Neutrophil (primary cell): ENCODE data around the gene ODAD4.

Experiments
- H3K27ac ChIP-seq: fragments of 200-600 bp; sonication (generic); 2 replicates; pipeline ENCODE4 v1.5.1; 2016; ENCODE audit warnings: mild to moderate bottlenecking, moderate library complexity
- H3K27me3 ChIP-seq: fragments of 200-600 bp; sonication (generic); 2 replicates; pipeline ENCODE4 v1.6.0; 2016; ENCODE audit warnings: mild to moderate bottlenecking
- H3K36me3 ChIP-seq: fragments of 200-600 bp; sonication (generic); 2 replicates; pipeline ENCODE4 v1.5.1; 2017
- H3K4me1 ChIP-seq, 2 experiments: fragments of 200-600 bp in 1 of 2; sonication (generic) in 1 of 2; 1 replicate in 1 of 2; 2 replicates in 1 of 2; pipeline versions ENCODE4 v1.5.1 to v1.6.1; 2013 to 2016; ENCODE audit warnings: low read depth in 1 of 2, low read length in 1 of 2, mild to moderate bottlenecking in 1 of 2, moderate library complexity in 1 of 2; ENCODE audit not compliant: control insufficient read depth in 1 of 2, insufficient read depth in 1 of 2
- H3K4me3 ChIP-seq, 2 experiments: fragments of 200-600 bp in 1 of 2; sonication (generic) in 1 of 2; 1 replicate in 1 of 2; 2 replicates in 1 of 2; pipeline ENCODE4 v1.5.1; 2013 to 2016; ENCODE audit warnings: low read depth in 1 of 2, low read length in 1 of 2, mild to moderate bottlenecking in 1 of 2, moderate library complexity in 1 of 2
- H3K9me3 ChIP-seq: fragments of 200-600 bp; sonication (generic); 2 replicates; pipeline ENCODE4 v1.5.1; 2016
- TF ChIP-seq, protein P1 (sequence below): fragments of 200-600 bp; sonication (generic); IDR thresholded peaks from 2 replicates; pipeline ENCODE4 v1.5.1; 2016; ENCODE audit warnings: antibody characterized with exemption

The ODAD4 gene

DNA sequence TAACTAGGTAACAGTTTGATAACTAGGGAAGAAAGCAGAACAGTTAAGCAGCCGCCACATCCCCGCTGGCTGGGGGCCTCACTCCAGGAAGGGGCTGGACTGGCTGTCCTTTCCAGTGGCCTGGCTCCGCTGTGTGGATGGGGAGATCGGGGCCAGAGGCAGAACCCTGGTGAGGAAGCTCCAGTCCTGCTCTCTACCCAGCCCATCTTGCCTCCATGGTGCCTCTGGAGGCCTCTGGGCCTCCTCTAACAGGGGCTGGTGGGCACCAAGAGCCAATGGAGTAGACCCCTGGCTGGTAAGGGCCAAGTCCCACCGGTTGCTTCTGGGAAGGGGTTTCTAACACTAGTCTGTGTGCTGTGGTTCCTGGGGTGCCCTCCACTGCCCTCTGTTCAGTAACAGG is 44.2 kb downstream of the ODAD4 start:
- Histone ChIP-seq H3K4me3 (no peak overlapping the region), H3K9me3 (no peaks in the 10 kb centered on the region), H3K27me3 (no peaks in the 10 kb centered on the region), H3K36me3 (peaks cover 86% of the 10 kb centered on the region), H3K27ac (no peak overlapping the region), H3K4me1 (no peaks in the 10 kb centered on the region)
- TF ChIP-seq, protein P1, sequence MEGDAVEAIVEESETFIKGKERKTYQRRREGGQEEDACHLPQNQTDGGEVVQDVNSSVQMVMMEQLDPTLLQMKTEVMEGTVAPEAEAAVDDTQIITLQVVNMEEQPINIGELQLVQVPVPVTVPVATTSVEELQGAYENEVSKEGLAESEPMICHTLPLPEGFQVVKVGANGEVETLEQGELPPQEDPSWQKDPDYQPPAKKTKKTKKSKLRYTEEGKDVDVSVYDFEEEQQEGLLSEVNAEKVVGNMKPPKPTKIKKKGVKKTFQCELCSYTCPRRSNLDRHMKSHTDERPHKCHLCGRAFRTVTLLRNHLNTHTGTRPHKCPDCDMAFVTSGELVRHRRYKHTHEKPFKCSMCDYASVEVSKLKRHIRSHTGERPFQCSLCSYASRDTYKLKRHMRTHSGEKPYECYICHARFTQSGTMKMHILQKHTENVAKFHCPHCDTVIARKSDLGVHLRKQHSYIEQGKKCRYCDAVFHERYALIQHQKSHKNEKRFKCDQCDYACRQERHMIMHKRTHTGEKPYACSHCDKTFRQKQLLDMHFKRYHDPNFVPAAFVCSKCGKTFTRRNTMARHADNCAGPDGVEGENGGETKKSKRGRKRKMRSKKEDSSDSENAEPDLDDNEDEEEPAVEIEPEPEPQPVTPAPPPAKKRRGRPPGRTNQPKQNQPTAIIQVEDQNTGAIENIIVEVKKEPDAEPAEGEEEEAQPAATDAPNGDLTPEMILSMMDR = no peak

DNA sequence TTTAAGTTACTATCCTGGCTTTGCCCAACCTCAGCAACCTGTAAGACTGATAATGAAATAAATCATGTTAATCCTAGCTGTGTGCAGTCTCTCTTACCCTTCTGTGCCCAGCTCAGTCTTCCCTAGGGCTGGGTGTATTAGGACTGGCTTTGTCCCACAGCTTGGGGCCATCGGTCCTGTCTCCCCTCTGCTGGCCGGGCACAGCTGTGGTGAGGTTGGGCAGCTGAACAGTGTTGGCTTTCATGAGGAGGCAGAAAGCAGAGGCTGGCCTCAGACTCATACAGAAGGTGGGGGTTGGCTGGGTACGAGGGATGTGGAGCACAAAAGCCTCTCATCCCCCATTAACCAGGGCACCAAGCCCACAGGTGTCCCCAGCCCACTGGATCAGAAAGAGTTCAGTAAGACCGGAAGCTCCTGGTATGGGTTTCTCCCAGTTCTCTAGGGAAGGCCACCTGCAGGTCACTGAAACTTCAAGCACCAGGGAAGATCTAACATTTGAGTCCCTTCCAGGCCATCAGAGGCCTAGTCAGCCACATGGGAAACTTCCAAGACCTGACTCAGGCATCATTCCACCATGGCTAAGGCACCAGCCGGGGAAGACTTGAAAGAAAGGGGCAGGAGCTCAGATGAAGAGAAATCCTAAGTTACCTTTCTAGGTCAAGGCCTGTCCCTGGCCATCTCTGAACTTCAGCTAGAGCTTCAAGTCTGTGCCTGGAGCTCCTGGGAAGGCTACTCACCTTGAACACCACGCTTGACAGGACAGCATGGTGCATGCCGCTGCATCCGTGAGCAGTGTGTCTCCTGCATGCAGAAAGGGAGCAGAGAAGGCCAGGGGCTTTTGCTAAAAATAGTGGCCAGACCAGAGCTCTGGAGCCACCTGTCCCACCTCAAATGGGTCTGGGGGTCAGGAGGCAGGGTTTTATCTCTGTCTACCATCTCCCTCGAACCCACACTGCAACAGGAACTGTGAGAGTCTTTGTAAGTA is 45.0 kb downstream of the ODAD4 start:
- no peak overlapping the region for H3K27ac ChIP-seq
- H3K4me3 ChIP-seq = no peak overlapping the region
- TF ChIP-seq, protein P1 = no peak
- H3K27me3 ChIP-seq = no peaks in the 10 kb centered on the region
- H3K36me3 ChIP-seq = peaks cover 93% of the 10 kb centered on the region
- H3K4me1 ChIP-seq = no peaks in the 10 kb centered on the region
- no peaks in the 10 kb centered on the region for H3K9me3 ChIP-seq

DNA sequence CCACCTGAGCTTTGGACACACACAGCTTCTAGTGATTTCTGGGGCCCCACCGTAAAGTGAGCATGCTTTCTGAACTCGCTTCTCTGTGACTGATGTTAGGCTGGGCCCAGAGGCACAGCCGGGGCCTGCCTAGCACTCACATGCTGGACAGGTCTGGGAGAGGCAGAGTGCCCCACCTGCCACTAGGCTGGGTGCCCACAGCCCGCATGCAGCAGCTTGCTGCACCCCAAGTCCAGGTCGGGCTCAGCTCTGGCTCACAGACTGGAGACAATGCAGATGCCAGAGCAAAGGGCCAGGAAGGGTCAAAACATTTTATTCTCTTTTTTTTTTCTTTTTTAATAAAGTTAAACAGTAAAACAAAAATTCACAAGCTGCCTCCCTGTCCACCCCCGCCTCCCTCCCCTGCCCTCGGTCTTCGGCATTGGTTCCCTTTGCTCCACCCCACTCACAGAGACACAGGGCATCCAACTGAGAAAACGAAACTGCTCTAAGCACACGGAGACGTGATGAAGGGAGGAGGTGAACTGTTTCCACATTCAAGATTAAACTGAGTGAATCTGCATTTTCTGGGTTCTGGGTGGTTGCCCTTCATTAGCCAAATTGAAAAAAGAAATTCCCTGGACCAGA is 45.8 kb downstream of the ODAD4 start:
- no peaks in the 10 kb centered on the region for H3K4me1 ChIP-seq
- peaks cover 96% of the 10 kb centered on the region for H3K36me3 ChIP-seq
- no peaks in the 10 kb centered on the region for H3K9me3 ChIP-seq
- no peak overlapping the region for H3K4me3 ChIP-seq
- TF ChIP-seq, protein P1 = no peak
- no peaks in the 10 kb centered on the region for H3K27me3 ChIP-seq
- no peak overlapping the region for H3K27ac ChIP-seq

DNA sequence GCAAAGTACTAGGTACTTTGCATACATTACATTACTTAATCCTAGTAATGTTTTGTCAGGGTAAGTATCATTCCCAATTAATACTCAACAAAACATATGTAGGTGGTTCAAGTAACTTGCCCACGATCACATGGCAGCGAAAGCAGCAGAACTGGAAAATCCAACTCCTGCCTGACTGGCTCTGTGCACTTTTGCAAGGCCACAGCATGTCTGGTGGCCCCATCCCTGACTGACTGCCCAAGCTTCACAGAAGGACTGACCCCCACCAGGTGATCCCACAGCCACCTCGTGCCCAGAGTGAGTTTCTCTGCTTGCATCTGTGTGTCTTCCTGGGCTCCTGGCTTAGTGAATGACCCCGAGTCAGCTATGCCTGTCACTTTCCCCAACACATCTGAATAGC is 47.6 kb downstream of the ODAD4 start:
- Histone ChIP-seq H3K9me3 (no peaks in the 10 kb centered on the region), H3K4me1 (no peaks in the 10 kb centered on the region), H3K27me3 (no peaks in the 10 kb centered on the region), H3K36me3 (peaks cover 95% of the 10 kb centered on the region), H3K4me3 (no peak overlapping the region), H3K27ac (no peak overlapping the region)
- TF ChIP-seq, protein P1 = no peak

- Histone ChIP-seq H3K27ac (no peak overlapping the region), H3K36me3 (peaks cover 89% of the 10 kb centered on the region)
Observed at GRCh38 chr17:41982026-41982760, 51.8 kb downstream of the ODAD4 start.

More at GRCh38 chr17:41982026-41982760, 51.8 kb downstream of the ODAD4 start:
- TF ChIP-seq, protein P1 = no peak
- Histone ChIP-seq H3K27me3 (no peaks in the 10 kb centered on the region), H3K4me1 (no peaks in the 10 kb centered on the region), H3K4me3 (no peak overlapping the region), H3K9me3 (no peaks in the 10 kb centered on the region)
